Body of pancreas (tissue), 4 donors: ENCODE results near the gene ST3GAL4.

Source experiments
- POLR2A ChIP-seq, 3 donors: fragments of 450-650 bp; IDR thresholded peaks; one replicate each; pipeline ENCODE4 v1.6.1; 2016; ENCODE audit warnings: antibody characterized with exemption in 3 of 3, mild to moderate bottlenecking in 2 of 3
- TF ChIP-seq, protein P1 (sequence below), 7 experiments: fragments of 450-650 bp in 4 of 7; fragments of 200-600 bp in 3 of 7; sonication (generic) in 3 of 7; IDR thresholded peaks; one replicate each; pipeline ENCODE4 v1.5.1; 2016 to 2019; ENCODE audit warnings: antibody characterized with exemption in 7 of 7

DNA sequence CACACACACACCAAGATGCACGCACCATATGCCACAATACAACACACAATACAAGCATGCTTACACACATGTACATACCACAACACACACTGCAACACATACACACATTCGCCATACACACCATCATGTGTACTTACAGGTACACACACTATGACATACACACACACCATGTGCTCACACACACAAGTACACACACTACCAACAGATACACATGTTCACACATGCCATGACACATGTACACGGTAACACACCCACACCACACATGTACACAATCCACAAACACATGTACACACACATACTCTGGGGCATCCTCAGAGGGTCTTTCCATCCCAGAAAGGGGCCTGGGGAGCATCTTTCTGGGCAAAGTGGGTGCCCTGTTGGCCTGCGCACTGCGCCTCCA is 82.2 kb downstream of the ST3GAL4 start:
- TF ChIP-seq, protein P1, sequence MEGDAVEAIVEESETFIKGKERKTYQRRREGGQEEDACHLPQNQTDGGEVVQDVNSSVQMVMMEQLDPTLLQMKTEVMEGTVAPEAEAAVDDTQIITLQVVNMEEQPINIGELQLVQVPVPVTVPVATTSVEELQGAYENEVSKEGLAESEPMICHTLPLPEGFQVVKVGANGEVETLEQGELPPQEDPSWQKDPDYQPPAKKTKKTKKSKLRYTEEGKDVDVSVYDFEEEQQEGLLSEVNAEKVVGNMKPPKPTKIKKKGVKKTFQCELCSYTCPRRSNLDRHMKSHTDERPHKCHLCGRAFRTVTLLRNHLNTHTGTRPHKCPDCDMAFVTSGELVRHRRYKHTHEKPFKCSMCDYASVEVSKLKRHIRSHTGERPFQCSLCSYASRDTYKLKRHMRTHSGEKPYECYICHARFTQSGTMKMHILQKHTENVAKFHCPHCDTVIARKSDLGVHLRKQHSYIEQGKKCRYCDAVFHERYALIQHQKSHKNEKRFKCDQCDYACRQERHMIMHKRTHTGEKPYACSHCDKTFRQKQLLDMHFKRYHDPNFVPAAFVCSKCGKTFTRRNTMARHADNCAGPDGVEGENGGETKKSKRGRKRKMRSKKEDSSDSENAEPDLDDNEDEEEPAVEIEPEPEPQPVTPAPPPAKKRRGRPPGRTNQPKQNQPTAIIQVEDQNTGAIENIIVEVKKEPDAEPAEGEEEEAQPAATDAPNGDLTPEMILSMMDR (IDR thresholded peaks at IDR 0.05), result no peak
- no peak for TF ChIP-seq POLR2A (IDR thresholded peaks at IDR 0.05)
